SK-N-MC (cell line): ENCODE data around the gene GRK3.

ENCODE experiments used
- EZH2 ChIP-seq: fragments of 200-600 bp; sonication (generic); IDR thresholded peaks from one replicate; pipeline ENCODE4 v1.6.1; 2017; ENCODE audit warnings: antibody characterized with exemption
- FOXP2 ChIP-seq: optimal IDR thresholded peaks from 2 replicates; pipeline ENCODE3; 2011; ENCODE audit warnings: mild to moderate bottlenecking, moderate library complexity; ENCODE audit not compliant: insufficient read depth; ENCODE audit errors: extremely low read length, control extremely low read depth
- POLR2AphosphoS5 ChIP-seq: IDR thresholded peaks from 2 replicates; pipeline ENCODE4 v1.6.1; 2012; ENCODE audit warnings: mild to moderate bottlenecking, low read depth, low read length, borderline replicate concordance

GRCh38 chr22:25716637-25717036 lies 152.2 kb downstream of the GRK3 start:
- no peak for TF ChIP-seq POLR2AphosphoS5
- TF ChIP-seq EZH2, result no peak
- TF ChIP-seq FOXP2, result no peak
